PC-9 (cell line): ENCODE measurements around the gene NCAM2. TPM values are rescaled to one million over a fixed set of nuclear protein-coding genes. Genes with fewer than 3 reads are reported as not detected.

Source experiments
- BruUV-seq: library from RNA; stranded (reverse); fragments of 400-500 nt; replicated peaks from 2 replicates; lab custom pipeline; 2021; lab: Mats Ljungman, UMichigan
- CTCF ChIA-PET: fragments of 300-600 bp; sonication (Branson Sonifier 250); formaldehyde crosslinking; loops from one replicate; lab custom pipeline; 2022; ENCODE audit warnings: antibody characterized with exemption; lab: Charles Lee
- POLR2A ChIA-PET: fragments of 300-600 bp; sonication (Branson Sonifier 250); formaldehyde crosslinking; loops from one replicate; lab custom pipeline; 2022; ENCODE audit warnings: antibody characterized with exemption; ENCODE audit not compliant: unreplicated experiment; lab: Charles Lee
- DNase-seq, 2 experiments: peaks; one replicate each; pipeline versions ENCODE4 v3.0.0 to v3.0.0-alpha.2; 2015 to 2022; ENCODE audit warnings: mixed read lengths in 1 of 2
- H2AFZ ChIP-seq: fragments of 200-600 bp; sonication (generic); 2 replicates; pipeline ENCODE4 v1.8.1; 2017; ENCODE audit warnings: antibody characterized with exemption
- H3F3A ChIP-seq: fragments of 200-600 bp; sonication (generic); 2 replicates; pipeline ENCODE4 v1.8.1; 2017; ENCODE audit warnings: antibody characterized with exemption, mild to moderate bottlenecking, low read depth; ENCODE audit not compliant: insufficient read depth
- H3K27ac ChIP-seq: fragments of 200-600 bp; sonication (generic); 2 replicates; pipeline ENCODE4 v1.6.1; 2016; ENCODE audit warnings: mixed run types
- H3K27me3 ChIP-seq: fragments of 200-600 bp; sonication (generic); 2 replicates; pipeline ENCODE4 v1.6.1; 2016; ENCODE audit warnings: low read depth, mixed run types; ENCODE audit not compliant: insufficient read depth
- H3K36me3 ChIP-seq: fragments of 200-600 bp; sonication (generic); 2 replicates; pipeline ENCODE4 v1.6.1; 2016; ENCODE audit warnings: low read depth, mixed run types
- H3K4me1 ChIP-seq: fragments of 200-600 bp; sonication (generic); replicated peaks from 2 replicates; pipeline ENCODE4 v1.6.1; 2016; ENCODE audit warnings: mixed run types; ENCODE audit not compliant: insufficient read depth
- H3K4me2 ChIP-seq: fragments of 200-600 bp; sonication (generic); 2 replicates; pipeline ENCODE4 v1.6.1; 2017; ENCODE audit warnings: mixed run types
- H3K4me3 ChIP-seq: fragments of 200-600 bp; sonication (generic); 2 replicates; pipeline ENCODE4 v1.6.1; 2016; ENCODE audit warnings: mixed run types
- H3K79me2 ChIP-seq: fragments of 200-600 bp; sonication (generic); 2 replicates; pipeline ENCODE4 v1.6.1; 2017; ENCODE audit warnings: low read depth, mixed run types
- H3K9me2 ChIP-seq: fragments of 200-600 bp; sonication (generic); 2 replicates; pipeline ENCODE4 v1.8.1; 2017; ENCODE audit warnings: mild to moderate bottlenecking; ENCODE audit not compliant: insufficient read depth
- H3K9me3 ChIP-seq: fragments of 200-600 bp; sonication (generic); 2 replicates; pipeline ENCODE4 v1.8.1; 2016; ENCODE audit warnings: low read depth; ENCODE audit not compliant: insufficient read depth
- H4K20me1 ChIP-seq: fragments of 200-600 bp; sonication (generic); 2 replicates; pipeline ENCODE4 v1.8.1; 2017; ENCODE audit not compliant: insufficient read depth
- CTCF ChIP-seq: fragments of 200-600 bp; sonication (generic); conservative IDR thresholded peaks from 2 replicates; pipeline ENCODE4 v1.6.1; 2017; ENCODE audit warnings: mixed run types, antibody characterized with exemption, mild to moderate bottlenecking, moderate library complexity
- EZH2 ChIP-seq: fragments of 200-600 bp; sonication (generic); IDR thresholded peaks from 2 replicates; pipeline ENCODE4 v1.8.0; 2017; ENCODE audit warnings: antibody characterized with exemption, low read depth
- intact Hi-C: fragments of 100-400 bp; cut with micrococcal nuclease; formaldehyde crosslinking; loops from one replicate; pipeline ENCODE4 v1.10.0; 2022; ENCODE audit not compliant: unreplicated experiment
- total RNA-seq: library from RNA; stranded (reverse); gene quantifications from 2 replicates; pipeline ENCODE4 v1.2.3, GENCODE V29; 2021

The NCAM2 gene
- total RNA-seq, 1 experiment from 2014 or later: not detected

DNA sequence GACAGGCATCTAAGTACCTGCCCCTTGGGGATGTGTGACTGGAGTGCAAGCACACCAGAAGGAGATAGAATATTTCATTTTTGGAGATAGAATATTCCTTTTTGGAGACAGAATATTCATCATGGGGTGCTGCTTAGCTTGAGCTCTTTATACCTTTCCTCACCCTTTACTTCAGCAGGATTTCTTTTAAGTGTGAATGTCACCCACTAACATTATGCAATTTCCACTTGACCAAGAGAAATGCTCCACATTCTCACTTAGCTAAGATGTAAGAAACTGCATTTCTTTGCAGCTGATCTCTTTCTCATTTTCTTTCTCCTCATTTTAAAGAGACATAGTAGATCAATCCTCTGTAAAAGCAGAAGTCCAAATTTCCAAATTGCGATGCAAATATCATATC lies 436.7 kb downstream of the NCAM2 start:
- Histone ChIP-seq H4K20me1 (no peaks in the 10 kb centered on the region), H3K27ac (no peak overlapping the region), H3K4me1 (no peaks in the 10 kb centered on the region), H3F3A (no peaks in the 10 kb centered on the region), H2AFZ (no peak overlapping the region), H3K79me2 (no peaks in the 10 kb centered on the region), H3K4me2 (no peak overlapping the region), H3K27me3 (no peaks in the 10 kb centered on the region), H3K36me3 (no peaks in the 10 kb centered on the region), H3K4me3 (no peak overlapping the region), H3K9me2 (no peaks in the 10 kb centered on the region), H3K9me3 (no peaks in the 10 kb centered on the region)
- TF ChIP-seq EZH2 (no peak), CTCF (no peak)
- ChIA-PET CTCF (no interaction called here), POLR2A (no interaction called here)
- intact Hi-C loops: no loop called here
- no peak for DNase-seq
- no TSS peak for BruUV-seq

- POLR2A ChIA-PET: no interaction called here
- TF ChIP-seq EZH2 (no peak), CTCF (no peak)
- no peaks in the 10 kb centered on the region for H4K20me1 ChIP-seq
- H3K79me2 ChIP-seq: no peaks in the 10 kb centered on the region
- H3K36me3 ChIP-seq: no peaks in the 10 kb centered on the region
- H3F3A ChIP-seq: no peaks in the 10 kb centered on the region
- intact Hi-C loops: no loop called here
- no peak overlapping the region for H3K27ac ChIP-seq
- no TSS peak for BruUV-seq
- H3K9me3 ChIP-seq: no peaks in the 10 kb centered on the region
- no peaks in the 10 kb centered on the region for H3K9me2 ChIP-seq
- no peaks in the 10 kb centered on the region for H3K4me1 ChIP-seq
- no peak overlapping the region for H3K4me2 ChIP-seq
- H3K27me3 ChIP-seq: no peaks in the 10 kb centered on the region
- no peak for DNase-seq
- CTCF ChIA-PET: no interaction called here
- no peak overlapping the region for H3K4me3 ChIP-seq
- no peak overlapping the region for H2AFZ ChIP-seq
Observed at GRCh38 chr21:21436012-21436534, 437.9 kb downstream of the NCAM2 start.

DNA sequence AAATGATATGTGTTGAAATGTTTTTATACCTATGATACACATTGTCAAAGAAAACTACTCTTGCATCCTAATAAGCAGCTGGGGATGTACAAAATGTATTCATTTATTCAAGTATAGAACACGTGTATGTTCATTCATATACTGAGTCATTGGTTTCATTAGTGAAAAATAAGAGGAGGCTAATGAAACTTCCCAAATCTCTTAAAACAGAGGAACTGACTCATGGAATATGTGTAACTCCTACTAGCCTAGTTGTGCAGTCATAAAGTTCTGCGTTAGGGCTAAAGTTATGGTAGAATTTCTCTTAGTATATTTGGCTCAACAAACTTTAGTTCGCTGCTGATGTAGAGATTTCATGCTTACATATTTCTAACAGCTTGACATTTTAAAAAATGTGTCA lies 441.6 kb downstream of the NCAM2 start:
- H3K27me3 ChIP-seq: no peaks in the 10 kb centered on the region
- no peaks in the 10 kb centered on the region for H3K9me2 ChIP-seq
- intact Hi-C loops: no loop called here
- no peaks in the 10 kb centered on the region for H3K36me3 ChIP-seq
- H3K79me2 ChIP-seq: no peaks in the 10 kb centered on the region
- H3K4me1 ChIP-seq: no peaks in the 10 kb centered on the region
- H3K4me3 ChIP-seq: no peak overlapping the region
- no peak overlapping the region for H3K4me2 ChIP-seq
- H3K9me3 ChIP-seq: no peaks in the 10 kb centered on the region
- H3F3A ChIP-seq: no peaks in the 10 kb centered on the region
- BruUV-seq: no TSS peak
- no peak overlapping the region for H3K27ac ChIP-seq
- ChIA-PET POLR2A (no interaction called here), CTCF (no interaction called here)
- no peak for TF ChIP-seq CTCF
- TF ChIP-seq EZH2: no peak
- no peak overlapping the region for H2AFZ ChIP-seq
- no peak for DNase-seq
- no peaks in the 10 kb centered on the region for H4K20me1 ChIP-seq
